NCI-H1417 treated with DMSO at 0.1 percent for 48 hours (cell line): ENCODE data around the gene ZNF385D.

Source experiments
- DNase-seq: peaks from one replicate; lab custom pipeline; 2025; lab: John Stamatoyannopoulos, UW

The ZNF385D gene

GRCh38 chr3:21670386-21670785, 80.6 kb downstream of the ZNF385D start:
- no peak for DNase-seq

GRCh38 chr3:21668012-21668411, 83.0 kb downstream of the ZNF385D start:
- DNase-seq, result no peak

- DNase-seq, result no peak
Observed at GRCh38 chr3:21665444-21666100, 85.4 kb downstream of the ZNF385D start.

DNA sequence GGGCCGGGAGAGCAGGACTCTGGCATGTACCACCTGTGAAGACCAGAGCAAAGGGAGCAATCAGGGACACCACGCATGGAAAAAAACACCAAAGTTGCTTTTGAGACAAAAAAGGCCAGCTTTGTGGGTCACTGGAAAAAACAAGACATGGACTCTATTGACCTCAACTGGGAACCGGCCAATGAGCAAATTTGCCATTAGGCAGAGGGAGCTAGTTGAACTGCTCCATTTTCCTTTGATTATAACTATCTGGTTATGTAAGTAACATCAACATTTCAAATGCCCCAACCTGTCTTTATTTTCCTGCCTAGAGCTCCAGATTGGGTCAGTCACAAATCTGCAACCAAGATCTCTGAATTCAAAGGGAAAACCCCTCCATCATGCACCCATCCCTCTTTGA, 86.0 kb downstream of the ZNF385D start:
- DNase-seq, result no peak

DNA sequence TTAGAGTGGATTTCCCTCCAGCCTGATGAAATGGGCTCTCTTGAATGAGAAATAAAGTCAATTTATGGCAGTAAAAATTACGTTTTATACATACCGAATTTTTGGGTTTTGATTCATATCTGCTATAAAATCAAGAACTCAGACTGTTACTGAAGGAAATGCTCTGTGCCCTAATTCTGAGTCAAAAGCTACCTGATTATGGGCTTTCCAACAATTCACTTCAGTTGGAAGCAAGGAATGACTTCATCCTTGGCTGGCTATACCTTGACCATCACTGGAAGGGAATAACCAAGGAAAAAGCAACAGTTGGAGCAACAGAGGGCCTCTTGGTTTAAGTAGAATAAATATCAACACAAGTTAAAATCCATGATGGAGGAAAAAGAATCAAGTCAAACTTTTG, 88.6 kb downstream of the ZNF385D start:
- no peak for DNase-seq

DNA sequence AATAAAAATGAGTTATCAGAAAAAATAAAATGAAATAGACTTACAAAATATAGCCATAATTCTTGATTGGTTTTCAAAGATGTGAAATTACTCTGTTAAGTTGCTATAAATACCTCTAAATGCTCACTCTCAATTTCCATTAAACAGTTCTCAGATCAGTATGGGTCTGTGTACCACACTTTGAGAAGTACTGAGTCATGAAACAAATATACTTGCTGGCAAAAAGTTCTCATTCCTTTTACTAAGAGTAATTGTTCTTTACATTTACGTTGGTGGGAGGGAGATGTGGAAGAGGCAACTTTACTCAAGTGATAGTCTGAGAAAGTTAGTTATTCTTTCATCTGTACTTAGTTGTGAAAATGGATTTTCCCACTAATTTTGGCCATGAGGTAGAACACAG, 96.3 kb downstream of the ZNF385D start:
- no peak for DNase-seq

DNA sequence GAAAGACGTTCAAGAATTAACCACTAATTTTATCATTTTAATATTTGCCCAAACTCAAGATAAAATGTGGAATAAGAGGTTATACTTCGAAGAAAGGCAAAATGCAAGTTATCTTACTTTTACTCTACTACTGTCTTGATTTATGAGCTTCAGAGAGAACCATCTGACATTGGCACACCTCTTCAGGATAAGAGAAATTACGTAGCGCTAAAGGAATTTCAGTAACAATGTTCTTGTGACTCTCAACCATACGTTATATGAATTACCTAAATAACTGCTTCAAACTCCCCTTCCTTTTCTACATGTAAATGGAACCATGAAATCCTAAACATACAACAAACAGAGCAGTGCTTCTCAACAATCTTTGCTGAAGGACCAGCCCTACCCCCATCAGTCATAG, 96.8 kb downstream of the ZNF385D start:
- DNase-seq, result no peak

- DNase-seq, result no peak
Observed at GRCh38 chr3:21649519-21649918, 101.5 kb downstream of the ZNF385D start.

DNA sequence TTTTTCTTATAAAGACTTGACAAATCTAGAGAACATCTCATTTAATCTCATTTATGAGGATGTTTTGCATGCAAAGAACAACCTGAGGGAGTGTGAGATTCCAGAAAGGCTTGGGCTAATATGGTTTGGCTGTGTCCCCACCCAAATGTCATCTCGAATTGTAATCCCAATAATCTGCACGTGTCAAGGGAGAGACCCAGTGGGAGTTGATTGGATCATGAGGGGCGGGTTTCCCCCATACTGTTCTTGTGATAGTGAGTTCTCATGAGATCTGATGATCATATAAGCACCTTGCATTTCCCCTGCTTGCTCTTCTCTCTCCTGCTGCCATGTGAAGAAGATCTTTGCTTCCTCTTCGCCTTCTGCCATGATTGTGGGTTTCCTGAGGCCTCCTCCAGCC, 103.0 kb downstream of the ZNF385D start:
- no peak for DNase-seq

GRCh38 chr3:21645121-21645897, 105.7 kb downstream of the ZNF385D start:
- DNase-seq, result no peak

- DNase-seq, result no peak
Observed at GRCh38 chr3:21644268-21644667, 106.7 kb downstream of the ZNF385D start.

DNA sequence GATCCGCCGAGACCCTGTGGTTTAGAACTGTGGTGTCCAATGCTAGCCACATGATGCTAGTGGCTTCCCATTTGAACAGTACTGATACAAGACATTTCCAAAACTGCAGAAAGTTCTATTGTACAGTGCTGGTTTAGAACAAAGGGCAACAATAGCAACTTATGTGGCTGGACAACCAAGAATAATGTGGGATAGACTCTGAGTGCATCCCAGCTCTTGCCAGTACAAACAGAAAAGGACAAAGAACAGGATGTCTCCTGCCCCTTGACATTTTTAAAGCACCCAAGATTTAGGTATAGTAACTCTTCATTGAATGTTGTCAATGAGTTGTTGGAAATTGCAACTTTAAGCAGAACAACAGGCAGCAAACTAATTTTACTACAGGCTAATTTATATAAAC, 107.3 kb downstream of the ZNF385D start:
- DNase-seq, result no peak

DNA sequence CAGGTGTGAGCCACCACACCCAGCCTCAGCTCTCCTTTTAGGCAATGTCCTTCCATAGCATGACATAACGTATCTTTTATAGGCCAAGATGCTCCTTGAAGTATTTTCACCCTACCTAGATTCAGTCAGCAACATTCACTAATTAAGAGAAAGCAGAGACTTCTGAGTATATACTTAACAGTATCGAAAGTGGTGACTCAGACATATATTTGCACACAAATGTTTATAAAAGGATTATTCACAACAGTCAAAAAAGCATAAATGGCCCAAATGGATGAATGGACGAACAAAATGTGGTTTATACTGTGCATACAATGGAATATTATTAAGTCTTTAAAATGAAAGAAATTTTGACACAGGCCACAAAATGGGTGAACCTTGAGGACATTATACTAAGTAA, 108.6 kb downstream of the ZNF385D start:
- DNase-seq, result no peak

GRCh38 chr3:21641959-21642358, 109.1 kb downstream of the ZNF385D start:
- DNase-seq, result no peak

GRCh38 chr3:21638488-21638887, 112.5 kb downstream of the ZNF385D start:
- no peak for DNase-seq

GRCh38 chr3:21634112-21634511, 116.9 kb downstream of the ZNF385D start:
- no peak for DNase-seq

- DNase-seq, result no peak
Observed at GRCh38 chr3:21624524-21624923, 126.5 kb downstream of the ZNF385D start.

DNA sequence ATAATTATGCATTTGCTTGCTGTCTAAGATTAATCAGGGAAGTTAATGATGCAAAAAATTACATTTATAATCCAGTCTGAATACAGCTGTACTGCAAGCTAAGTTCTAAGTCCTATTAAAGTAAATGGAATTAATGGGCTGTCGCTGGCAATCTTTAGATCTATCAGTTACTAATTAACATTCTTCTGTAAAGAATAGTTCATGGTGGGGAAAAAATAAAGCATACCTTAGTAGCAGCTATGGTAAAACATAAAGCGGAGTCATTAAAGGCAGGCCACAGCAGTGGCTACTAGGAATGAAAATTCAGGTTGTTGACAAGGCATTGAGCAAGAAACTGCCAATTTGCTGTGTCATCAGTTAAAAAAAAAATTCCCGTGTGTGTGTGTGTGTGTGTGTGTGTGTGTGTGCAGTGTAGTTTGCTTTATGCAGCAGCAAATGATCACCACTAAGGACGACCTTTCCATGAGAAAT, 129.8 kb downstream of the ZNF385D start:
- no peak for DNase-seq

- no peak for DNase-seq
Observed at GRCh38 chr3:21620511-21621155, 130.4 kb downstream of the ZNF385D start.

DNA sequence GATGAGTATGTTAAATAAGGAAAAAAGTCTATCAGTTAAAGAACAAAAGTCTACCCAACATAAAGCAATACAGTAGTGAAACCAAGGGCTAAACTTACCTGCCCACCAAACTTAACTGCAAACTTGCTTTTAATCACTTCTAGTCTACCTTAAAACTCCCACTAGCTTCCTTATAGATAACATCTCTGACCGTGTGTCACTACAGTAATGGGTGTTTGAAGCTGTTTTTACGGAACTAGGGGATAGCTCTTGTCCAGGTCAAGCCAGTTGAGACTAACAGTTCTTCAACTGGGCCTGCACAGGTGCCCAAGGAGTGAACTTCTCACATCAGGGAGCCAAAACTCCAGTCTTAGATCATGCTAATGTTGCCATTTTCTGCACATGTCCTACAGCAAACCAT, 132.3 kb downstream of the ZNF385D start:
- no peak for DNase-seq

GRCh38 chr3:21613372-21614070, 137.5 kb downstream of the ZNF385D start:
- DNase-seq, result no peak

- DNase-seq, result no peak
Observed at GRCh38 chr3:21601178-21601577, 149.8 kb downstream of the ZNF385D start.

DNA sequence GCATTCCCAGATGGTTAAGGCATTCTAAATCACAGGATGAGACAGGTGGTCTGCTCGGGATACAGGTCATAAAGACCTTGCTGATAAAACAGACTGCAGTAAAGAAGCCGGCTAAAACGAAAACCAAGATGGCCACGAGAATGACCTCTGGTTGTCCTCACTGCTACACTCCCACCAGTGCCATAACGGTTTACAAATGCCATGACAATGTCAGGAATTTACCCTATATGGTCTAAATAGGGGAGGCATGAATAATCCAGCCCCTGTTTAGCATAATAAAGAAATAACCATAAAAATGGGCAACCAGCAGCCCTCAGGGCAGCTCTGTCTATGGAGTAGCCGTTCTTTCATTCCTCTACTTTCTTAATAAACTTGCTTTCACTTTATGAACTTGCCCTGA, 151.1 kb downstream of the ZNF385D start:
- DNase-seq, result no peak
